RWPE1 (cell line): Measurements from ENCODE around the gene AP2A1.

Experiments used
- CTCF ChIA-PET: fragments of 350-600 bp; sonication (Branson Sonifier 250); formaldehyde crosslinking; extraction: SDS; loops from one replicate; lab custom pipeline; 2021; lab: Yijun Ruan, JAX
- POLR2A ChIA-PET: fragments of 400-600 bp; formaldehyde crosslinking; extraction: SDS; loops from one replicate; lab custom pipeline; 2020; ENCODE audit warnings: antibody characterized with exemption; ENCODE audit not compliant: low non-redundant PET; lab: Yijun Ruan, JAX
- DNase-seq: peaks from one replicate; pipeline ENCODE4 v3.0.0; 2012; ENCODE audit warnings: low spot score
- H3K27ac ChIP-seq: fragments of 450-650 bp; 2 replicates; pipeline ENCODE4 v1.5.1; 2017
- TF ChIP-seq, protein P1 (sequence below): fragments of 450-650 bp; conservative IDR thresholded peaks from 2 replicates; pipeline ENCODE4 v1.5.1; 2017; ENCODE audit warnings: low read depth, mild to moderate bottlenecking

Gene AP2A1

DNA sequence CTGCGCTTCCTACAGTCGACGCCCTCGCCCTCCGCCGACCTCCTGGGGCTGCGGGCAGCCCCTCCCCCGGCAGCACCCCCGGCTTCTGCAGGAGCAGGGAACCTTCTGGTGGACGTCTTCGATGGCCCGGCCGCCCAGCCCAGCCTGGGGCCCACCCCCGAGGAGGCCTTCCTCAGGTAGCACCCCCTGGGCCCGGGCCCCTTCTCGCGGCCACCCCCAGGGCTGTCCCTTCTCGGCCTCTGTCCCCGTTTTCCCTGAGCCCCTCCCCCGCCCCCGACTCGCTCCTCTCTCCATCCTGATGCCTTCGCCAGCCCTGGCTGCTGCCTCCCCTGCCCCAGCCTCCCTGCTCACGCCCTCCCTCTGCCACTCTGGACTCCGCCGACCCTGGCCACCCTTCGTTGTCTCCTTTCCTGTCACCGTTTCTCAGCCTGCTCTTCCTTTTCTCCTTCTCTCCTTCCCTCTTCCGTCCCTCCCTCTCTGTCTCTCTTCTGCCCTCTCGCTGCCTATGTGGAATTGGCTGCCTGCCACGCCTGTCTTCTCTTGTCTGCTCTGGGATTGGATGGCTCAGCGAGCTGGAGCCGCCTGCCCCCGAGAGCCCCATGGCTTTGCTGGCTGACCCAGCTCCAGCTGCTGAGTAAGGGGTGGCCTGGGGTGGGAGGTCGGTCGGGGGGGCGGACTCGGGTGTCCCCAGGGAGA lies 35.3 kb downstream of the AP2A1 start:
- ChIA-PET POLR2A (interaction anchor here (0.6 kb wide), 1 partner anchor 18 kb away, joined by 3 read pairs; no protein-coding TSS in a partner anchor), CTCF (interaction anchor here (0.9 kb wide), 1 partner anchor 51 kb away, joined by 3 read pairs; no protein-coding TSS in a partner anchor)
- TF ChIP-seq, protein P1, sequence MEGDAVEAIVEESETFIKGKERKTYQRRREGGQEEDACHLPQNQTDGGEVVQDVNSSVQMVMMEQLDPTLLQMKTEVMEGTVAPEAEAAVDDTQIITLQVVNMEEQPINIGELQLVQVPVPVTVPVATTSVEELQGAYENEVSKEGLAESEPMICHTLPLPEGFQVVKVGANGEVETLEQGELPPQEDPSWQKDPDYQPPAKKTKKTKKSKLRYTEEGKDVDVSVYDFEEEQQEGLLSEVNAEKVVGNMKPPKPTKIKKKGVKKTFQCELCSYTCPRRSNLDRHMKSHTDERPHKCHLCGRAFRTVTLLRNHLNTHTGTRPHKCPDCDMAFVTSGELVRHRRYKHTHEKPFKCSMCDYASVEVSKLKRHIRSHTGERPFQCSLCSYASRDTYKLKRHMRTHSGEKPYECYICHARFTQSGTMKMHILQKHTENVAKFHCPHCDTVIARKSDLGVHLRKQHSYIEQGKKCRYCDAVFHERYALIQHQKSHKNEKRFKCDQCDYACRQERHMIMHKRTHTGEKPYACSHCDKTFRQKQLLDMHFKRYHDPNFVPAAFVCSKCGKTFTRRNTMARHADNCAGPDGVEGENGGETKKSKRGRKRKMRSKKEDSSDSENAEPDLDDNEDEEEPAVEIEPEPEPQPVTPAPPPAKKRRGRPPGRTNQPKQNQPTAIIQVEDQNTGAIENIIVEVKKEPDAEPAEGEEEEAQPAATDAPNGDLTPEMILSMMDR = no peak
- DNase-seq = no peak
- H3K27ac ChIP-seq = peak overlapping the region; percentile 84

DNA sequence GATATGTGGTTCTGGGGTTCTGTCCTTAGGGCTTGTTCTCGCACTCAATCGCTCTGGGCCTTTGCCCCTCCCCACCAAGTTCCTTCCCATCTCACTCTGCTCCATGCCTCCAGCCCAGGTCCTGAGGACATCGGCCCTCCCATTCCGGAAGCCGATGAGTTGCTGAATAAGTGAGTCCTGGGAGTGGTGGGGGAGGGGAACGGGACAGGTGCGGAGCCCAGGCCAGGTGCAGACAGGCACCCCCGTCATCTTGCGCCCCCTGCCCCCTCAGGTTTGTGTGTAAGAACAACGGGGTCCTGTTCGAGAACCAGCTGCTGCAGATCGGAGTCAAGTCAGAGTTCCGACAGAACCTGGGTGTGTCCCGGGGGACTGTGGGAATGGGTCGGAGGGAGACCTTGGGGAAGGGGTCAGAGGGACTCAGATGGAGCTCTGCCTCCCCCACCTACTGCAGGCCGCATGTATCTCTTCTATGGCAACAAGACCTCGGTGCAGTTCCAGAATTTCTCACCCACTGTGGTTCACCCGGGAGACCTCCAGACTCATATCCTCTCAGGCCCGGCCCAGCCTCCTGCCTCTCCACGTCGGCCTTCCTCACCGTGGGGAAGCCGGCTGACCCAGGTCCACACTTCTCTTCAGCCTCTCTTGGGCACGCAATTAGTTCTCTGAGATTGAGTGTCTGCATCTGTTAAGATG lies 36.2 kb downstream of the AP2A1 start:
- DNase-seq = no peak
- ChIA-PET CTCF (no interaction called here), POLR2A (no interaction called here)
- TF ChIP-seq, protein P1 = no peak
- peak overlapping the region; percentile 84 for H3K27ac ChIP-seq

DNA sequence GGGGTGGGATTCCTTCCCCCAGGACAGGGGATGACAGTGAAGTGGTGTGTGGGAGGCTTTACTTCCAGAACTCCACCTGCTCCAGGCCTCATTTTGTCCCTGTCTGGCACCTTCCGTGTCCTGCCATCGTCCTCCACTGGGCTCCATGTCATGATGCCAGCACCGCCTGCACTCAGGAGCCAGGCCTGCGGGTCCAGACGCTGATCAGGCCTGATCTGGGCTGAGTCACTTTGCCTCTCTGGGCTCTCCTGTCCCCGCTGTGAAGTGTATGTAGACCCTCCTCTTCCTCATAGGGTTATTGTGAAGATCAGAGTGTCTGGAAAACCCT lies 36.7 kb downstream of the AP2A1 start:
- DNase-seq = no peak
- peak overlapping the region; percentile 84 for H3K27ac ChIP-seq
- ChIA-PET CTCF (no interaction called here), POLR2A (no interaction called here)
- TF ChIP-seq, protein P1 = no peak

DNA sequence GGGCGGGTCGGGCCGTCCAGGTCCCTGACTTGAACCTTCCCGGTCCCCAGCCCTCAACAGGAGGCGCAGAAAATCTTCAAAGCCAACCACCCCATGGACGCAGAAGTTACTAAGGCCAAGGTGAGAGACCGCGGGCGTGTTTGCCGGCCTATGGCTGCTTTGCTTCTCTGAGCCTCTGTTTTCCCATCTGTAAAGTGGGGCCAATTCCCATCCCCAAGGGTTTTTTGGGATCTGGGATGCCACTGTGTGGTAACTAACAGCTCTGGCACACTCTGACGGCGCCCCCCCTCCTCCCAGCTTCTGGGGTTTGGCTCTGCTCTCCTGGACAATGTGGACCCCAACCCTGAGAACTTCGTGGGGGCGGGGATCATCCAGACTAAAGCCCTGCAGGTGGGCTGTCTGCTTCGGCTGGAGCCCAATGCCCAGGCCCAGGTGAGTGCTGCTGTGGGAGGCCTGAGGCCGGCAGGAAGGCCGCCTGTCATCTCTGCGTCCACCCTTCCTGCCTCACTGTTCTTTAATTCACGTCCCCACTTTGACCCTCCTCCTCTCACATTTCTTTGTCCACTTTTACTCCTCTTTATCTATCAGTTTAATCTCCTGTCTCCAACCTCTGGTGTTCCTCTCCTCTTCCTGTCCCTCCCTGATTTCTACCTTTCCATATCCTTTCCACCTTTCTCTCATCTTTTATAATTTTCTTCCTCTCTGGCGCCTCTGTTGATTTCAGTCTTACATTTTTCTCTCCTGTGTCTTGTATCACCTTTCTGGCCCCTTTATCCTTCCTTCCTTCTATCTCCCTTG lies 39.2 kb downstream of the AP2A1 start:
- TF ChIP-seq, protein P1 = no peak
- DNase-seq = no peak
- ChIA-PET POLR2A (no interaction called here), CTCF (no interaction called here)
- peak overlapping the region; percentile 84 for H3K27ac ChIP-seq

DNA sequence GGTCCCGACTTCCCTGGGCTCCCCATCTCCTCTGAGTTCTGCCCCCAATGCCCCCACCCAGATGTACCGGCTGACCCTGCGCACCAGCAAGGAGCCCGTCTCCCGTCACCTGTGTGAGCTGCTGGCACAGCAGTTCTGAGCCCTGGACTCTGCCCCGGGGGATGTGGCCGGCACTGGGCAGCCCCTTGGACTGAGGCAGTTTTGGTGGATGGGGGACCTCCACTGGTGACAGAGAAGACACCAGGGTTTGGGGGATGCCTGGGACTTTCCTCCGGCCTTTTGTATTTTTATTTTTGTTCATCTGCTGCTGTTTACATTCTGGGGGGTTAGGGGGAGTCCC lies 39.8 kb downstream of the AP2A1 start:
- CTCF ChIA-PET = interaction anchor here (1.0 kb wide), 1 partner anchor 122 kb away, joined by 4 read pairs; no protein-coding TSS in a partner anchor

More for the DNA sequence above, 39.8 kb downstream of the AP2A1 start:
- DNase-seq = no peak
- POLR2A ChIA-PET = no interaction called here
- peak overlapping the region; percentile 84 for H3K27ac ChIP-seq
- TF ChIP-seq, protein P1 = no peak
